Common myeloid progenitor, CD34-positive (primary cell): ENCODE results near the gene SHANK2.

Source experiments
- CTCF ChIA-PET: fragments of 350-600 bp; sonication (Branson Sonifier 250); formaldehyde crosslinking; loops from one replicate; lab custom pipeline; 2021; ENCODE audit warnings: antibody characterized with exemption; lab: Charles Lee
- POLR2A ChIA-PET: fragments of 350-600 bp; sonication (Branson Sonifier 250); formaldehyde crosslinking; loops from one replicate; lab custom pipeline; 2021; ENCODE audit warnings: antibody characterized with exemption; lab: Charles Lee
- DNase-seq, 3 donors: peaks; one replicate each; pipeline versions ENCODE4 v3.0.0 to v3.0.0-alpha.2; 2013
- H3K27ac ChIP-seq, 2 experiments: 1 replicate in 1 of 2; 2 replicates in 1 of 2; pipeline ENCODE4 v1.7.0; 2013; ENCODE audit warnings: inconsistent platforms in 2 of 2, low read length in 2 of 2, mild to moderate bottlenecking in 2 of 2, low read depth in 1 of 2, moderate library complexity in 1 of 2; ENCODE audit not compliant: severe bottlenecking in 2 of 2, insufficient read depth in 1 of 2, poor library complexity in 1 of 2
- H3K27me3 ChIP-seq, 5 experiments: replicated peaks in 2 of 5; 1 replicate in 3 of 5; 2 replicates in 2 of 5; pipeline versions ENCODE4 v1.6.1 to v1.7.0; 2013; ENCODE audit warnings: low read length in 4 of 5, mild to moderate bottlenecking in 2 of 5, moderate library complexity in 2 of 5, inconsistent platforms in 1 of 5; ENCODE audit not compliant: insufficient read depth in 5 of 5, control insufficient read depth in 4 of 5
- H3K36me3 ChIP-seq, 4 experiments: 1 replicate in 2 of 4; 2 replicates in 2 of 4; pipeline versions ENCODE4 v1.6.1 to v1.7.0; 2013; ENCODE audit warnings: low read length in 3 of 4, control low read depth in 1 of 4, mild to moderate bottlenecking in 1 of 4; ENCODE audit not compliant: control insufficient read depth in 4 of 4, insufficient read depth in 4 of 4
- H3K4me1 ChIP-seq, 4 experiments: 1 replicate in 3 of 4; 2 replicates in 1 of 4; pipeline versions ENCODE4 v1.6.1 to v1.7.1; 2013; ENCODE audit warnings: low read length in 3 of 4, mild to moderate bottlenecking in 3 of 4, control low read depth in 1 of 4, inconsistent platforms in 1 of 4, moderate library complexity in 1 of 4; ENCODE audit not compliant: control insufficient read depth in 4 of 4, insufficient read depth in 4 of 4; ENCODE audit errors: control extremely low read depth in 1 of 4
- H3K4me3 ChIP-seq, 7 experiments: 1 replicate in 4 of 7; 2 replicates in 3 of 7; pipeline versions ENCODE4 v1.5.1 to v1.7.0; 2013; ENCODE audit warnings: mild to moderate bottlenecking in 7 of 7, low read length in 6 of 7, moderate library complexity in 6 of 7, inconsistent platforms in 2 of 7, low read depth in 2 of 7, control low read depth in 1 of 7; ENCODE audit not compliant: insufficient read depth in 4 of 7, control insufficient read depth in 1 of 7; ENCODE audit errors: extremely low read depth in 1 of 7
- H3K9me3 ChIP-seq, 5 experiments: 1 replicate in 4 of 5; 2 replicates in 1 of 5; pipeline versions ENCODE4 v1.6.1 to v1.7.1; 2013; ENCODE audit warnings: low read length in 4 of 5, mild to moderate bottlenecking in 2 of 5, inconsistent platforms in 1 of 5, low read depth in 1 of 5, moderate library complexity in 1 of 5; ENCODE audit not compliant: control insufficient read depth in 4 of 5, insufficient read depth in 2 of 5; ENCODE audit errors: control extremely low read depth in 1 of 5
- WGBS: methylation state at CpG from one replicate; pipeline ENCODE4 v1.1.5; 2013; ENCODE audit not compliant: insufficient coverage; 5-methylcytosine and 5-hydroxymethylcytosine counted together

SHANK2 gene

DNA sequence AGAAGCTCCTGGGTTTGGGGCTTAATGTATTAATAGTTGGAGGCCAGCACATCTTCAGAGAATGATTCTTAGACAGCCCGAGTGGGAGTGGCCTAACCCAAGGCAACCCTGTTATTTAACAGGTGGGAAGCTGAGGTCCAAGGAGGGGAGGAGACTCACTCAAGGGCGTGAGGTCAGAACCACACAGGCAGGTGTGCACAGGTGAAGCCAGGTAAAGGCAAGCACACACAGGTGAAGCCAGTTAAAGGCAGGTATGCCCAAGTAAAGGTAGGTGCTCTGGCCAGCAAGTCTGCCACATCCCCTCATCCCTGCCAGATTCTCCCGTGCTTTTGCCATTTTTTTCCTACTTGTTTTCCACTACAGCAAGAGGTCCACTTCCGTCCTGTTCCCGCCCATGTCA lies 2.9 kb upstream of the SHANK2 start:
- no peak for DNase-seq
- Histone ChIP-seq H3K27me3 (peaks cover 0 to 67% (median 20%) of the 10 kb centered on the region in 5 experiments), H3K36me3 (no peaks in the 10 kb centered on the region), H3K4me1 (peaks cover 0 to 28% (median 9%) of the 10 kb centered on the region in 4 experiments), H3K4me3 (no peak overlapping the region), H3K9me3 (peaks cover 0 to 6% (median 2%) of the 10 kb centered on the region in 5 experiments), H3K27ac (no peak overlapping the region)
- WGBS = 89% methylated on average over 5 of the region's 5 CpGs
- CTCF ChIA-PET = no interaction called here
- POLR2A ChIA-PET = no interaction called here

- H3K9me3 ChIP-seq = peaks cover 0 to 5% (median 2%) of the 10 kb centered on the region in 5 experiments
- no peak for DNase-seq
- CTCF ChIA-PET = no interaction called here
- H3K27ac ChIP-seq = no peak overlapping the region
- POLR2A ChIA-PET = no interaction called here
- H3K27me3 ChIP-seq = peaks cover 0 to 82% (median 30%) of the 10 kb centered on the region in 5 experiments
- H3K4me3 ChIP-seq = no peak overlapping the region
- no CpG with 5 or more reads among the region's 5 CpGs for WGBS
- no peaks in the 10 kb centered on the region for H3K36me3 ChIP-seq
- H3K4me1 ChIP-seq = peaks cover 0 to 28% (median 9%) of the 10 kb centered on the region in 4 experiments
These were observed 1.4 kb upstream of the SHANK2 start for GRCh38 chr11:71253794-71254193.

- DNase-seq = peak in 2 of 3 donors; percentile 10 to 22
- peaks cover 0 to 89% (median 35%) of the 10 kb centered on the region in 5 experiments for H3K27me3 ChIP-seq
- under 1% methylated on average over 27 of the region's 40 CpGs for WGBS
- H3K9me3 ChIP-seq = peaks cover 0 to 1% (median 0%) of the 10 kb centered on the region in 5 experiments
- no peak overlapping the region for H3K27ac ChIP-seq
- no peaks in the 10 kb centered on the region for H3K36me3 ChIP-seq
- peaks cover 0 to 28% (median 9%) of the 10 kb centered on the region in 4 experiments for H3K4me1 ChIP-seq
- peak overlapping the region in 1 of 7 experiments; percentile 59 for H3K4me3 ChIP-seq
- ChIA-PET CTCF (interaction anchor here (0.8 kb wide), 1 partner anchor 165 kb away, joined by 3 read pairs; no protein-coding TSS in a partner anchor), POLR2A (no interaction called here)
These were observed 673 bp upstream of the SHANK2 start for GRCh38 chr11:71252770-71253730.

DNA sequence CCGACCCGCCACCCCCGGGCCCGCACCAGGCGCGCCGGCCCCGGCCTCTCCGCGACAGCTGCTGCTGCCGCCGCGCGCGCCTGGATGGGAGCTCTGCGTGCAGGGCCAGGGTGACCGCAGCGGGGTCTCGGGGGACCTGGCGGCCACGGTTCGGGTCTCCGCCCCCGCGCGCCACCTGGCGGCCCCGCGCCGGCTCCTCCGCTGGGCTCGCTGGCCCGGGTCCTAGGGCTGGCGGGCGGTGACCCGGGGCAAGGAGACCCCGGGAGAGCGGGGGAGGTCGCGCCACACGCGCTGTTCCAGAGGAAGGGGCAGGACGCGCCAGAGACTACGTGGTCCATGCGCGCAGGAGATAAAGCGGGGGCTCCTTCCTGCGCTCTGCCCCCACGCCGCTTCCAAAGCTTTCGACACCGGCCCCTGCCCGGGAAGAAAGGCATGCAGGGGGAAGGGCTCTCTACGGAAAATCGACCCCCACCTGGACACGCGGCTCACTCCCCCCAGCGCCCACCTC lies 562 bp downstream of the SHANK2 start:
- Histone ChIP-seq H3K36me3 (no peaks in the 10 kb centered on the region), H3K9me3 (no peaks in the 10 kb centered on the region), H3K27me3 (peaks cover 0 to 99% (median 43%) of the 10 kb centered on the region in 5 experiments), H3K4me3 (peak overlapping the region in 5 of 7 experiments; percentile 8 to 59 (median 50)), H3K4me1 (peaks cover 0 to 28% (median 9%) of the 10 kb centered on the region in 4 experiments), H3K27ac (no peak overlapping the region)
- DNase-seq = peak in 2 of 3 donors; percentile 46 to 55
- WGBS = under 1% methylated on average over 52 of the region's 59 CpGs
- ChIA-PET POLR2A (no interaction called here), CTCF (interaction anchor here (1.5 kb wide), 1 partner anchor 12 kb away, joined by 4 read pairs; no protein-coding TSS in a partner anchor)

DNA sequence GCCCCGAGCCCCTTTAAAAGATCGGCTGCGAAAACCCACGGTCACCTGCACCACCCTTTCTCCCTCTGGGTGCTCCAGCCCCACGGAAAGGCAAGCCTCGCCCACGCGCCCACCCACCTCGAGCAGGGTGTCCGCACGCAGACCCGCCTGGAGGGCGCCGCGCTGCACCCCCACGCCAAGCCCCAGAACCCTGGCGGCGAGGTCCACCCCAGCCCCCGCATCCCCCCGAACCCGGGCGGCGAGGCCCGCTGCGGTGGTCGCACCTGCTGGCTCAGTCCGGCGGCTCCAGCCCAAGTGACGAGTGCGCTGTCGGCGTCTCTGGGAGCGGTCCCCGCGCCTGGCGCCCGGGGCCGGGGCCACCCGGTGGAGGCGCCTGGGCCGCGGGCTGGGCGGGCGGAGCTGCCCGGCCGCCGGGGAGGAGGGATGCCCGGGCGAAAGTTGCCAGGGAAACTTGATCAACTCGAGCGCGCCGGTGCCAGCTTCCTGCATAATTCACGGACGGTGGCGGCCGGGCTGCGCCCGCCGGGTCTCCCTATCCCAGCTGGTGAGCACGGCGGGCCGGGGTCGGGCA lies 1.1 kb downstream of the SHANK2 start:
- Histone ChIP-seq H3K4me3 (peak overlapping the region in 3 of 7 experiments; percentile 13 to 50 (median 38)), H3K4me1 (peaks cover 0 to 28% (median 9%) of the 10 kb centered on the region in 4 experiments), H3K36me3 (no peaks in the 10 kb centered on the region), H3K27me3 (peaks cover 0 to 99% (median 44%) of the 10 kb centered on the region in 5 experiments), H3K27ac (no peak overlapping the region), H3K9me3 (no peaks in the 10 kb centered on the region)
- 3% methylated on average over 59 of the region's 64 CpGs for WGBS
- peak in 1 of 3 donors; percentile 22 for DNase-seq
- ChIA-PET POLR2A (no interaction called here), CTCF (interaction anchor here (1.5 kb wide), 1 partner anchor 13 kb away, joined by 4 read pairs; no protein-coding TSS in a partner anchor)

GRCh38 chr11:71250523-71251150 lies 1.7 kb downstream of the SHANK2 start:
- H3K9me3 ChIP-seq = no peaks in the 10 kb centered on the region
- H3K27me3 ChIP-seq = peaks cover 0 to 99% (median 49%) of the 10 kb centered on the region in 5 experiments
- H3K27ac ChIP-seq = no peak overlapping the region
- no peaks in the 10 kb centered on the region for H3K36me3 ChIP-seq
- H3K4me3 ChIP-seq = no peak overlapping the region
- peaks cover 0 to 28% (median 9%) of the 10 kb centered on the region in 4 experiments for H3K4me1 ChIP-seq
- ChIA-PET POLR2A (no interaction called here), CTCF (interaction anchor here (1.5 kb wide), 1 partner anchor 13 kb away, joined by 4 read pairs; no protein-coding TSS in a partner anchor)
- DNase-seq = peak in 2 of 3 donors; percentile 6 to 7
- 8% methylated on average over 24 of the region's 27 CpGs for WGBS
